ENCODE data around the gene CDT1. TPM values are rescaled to one million over a fixed set of nuclear protein-coding genes. Genes with fewer than 3 reads are reported as not detected.

CDT1 gene
- total RNA-seq, 1 experiment from 2014 or later, result 43.0 TPM

- intact Hi-C loops (cut with micrococcal nuclease), result no loop called here
- Histone ChIP-seq H3K4me1 (ENCODE audit: insufficient read depth, low read length) (peaks cover 38% of the 10 kb centered on the region), H3K27me3 (ENCODE audit: low read length) (no peaks in the 10 kb centered on the region), H2AFZ (ENCODE audit: low read length) (no peak overlapping the region), H3K9me2 (replicated peaks; ENCODE audit: low read length) (no peaks in the 10 kb centered on the region), H4K20me1 (ENCODE audit: low read length) (peaks cover 19% of the 10 kb centered on the region; the same call in 1 of the 2 replicates), H3K4me2 (ENCODE audit: low read length) (no peak overlapping the region), H3K9ac (ENCODE audit: low read length) (no peak overlapping the region), H3K36me3 (ENCODE audit: low read depth, low read length) (no peaks in the 10 kb centered on the region), H3K4me3 (ENCODE audit: low read length) (no peak overlapping the region), H3K27ac (ENCODE audit: low read length) (no peak overlapping the region), H3K79me2 (ENCODE audit: low read length) (peaks cover 91% of the 10 kb centered on the region), H3F3A (ENCODE audit: low read length, unreplicated experiment) (no peaks in the 10 kb centered on the region), H3K9me3 (ENCODE audit: low read length) (no peaks in the 10 kb centered on the region)
- TF ChIP-seq EZH2phosphoT487 (IDR thresholded peaks at IDR 0.05; ENCODE audit: borderline replicate concordance, low read length) (no peak), CTCF (conservative IDR thresholded peaks at IDR 0.05; ENCODE audit: low read depth, low read length) (no peak), EZH2 (IDR thresholded peaks at IDR 0.05; ENCODE audit: low read length, unreplicated experiment) (no peak)
- DNase-seq (no peak), ATAC-seq (no peak)
- POLR2A ChIA-PET (ENCODE audit: unreplicated experiment), result no interaction called here
- BruUV-seq (replicated peaks), result no TSS peak
- CTCF ChIA-PET, result no interaction called here
Measured at GRCh38 chr16:88759976-88760350, 43.6 kb upstream of the CDT1 start.

GRCh38 chr16:88760424-88761142 lies 43.0 kb upstream of the CDT1 start:
- H3K27ac ChIP-seq (ENCODE audit: low read length), result no peak overlapping the region
- H3K4me1 ChIP-seq (ENCODE audit: insufficient read depth, low read length), result peaks cover 38% of the 10 kb centered on the region
- no peak overlapping the region for H3K9ac ChIP-seq (ENCODE audit: low read length)
- POLR2A ChIA-PET (ENCODE audit: unreplicated experiment), result interaction anchor here (0.6 kb wide), 1 partner anchor 27 kb away, joined by 8 read pairs; no protein-coding TSS in a partner anchor
- H3K79me2 ChIP-seq (ENCODE audit: low read length), result peaks cover 94% of the 10 kb centered on the region
- H4K20me1 ChIP-seq (ENCODE audit: low read length), result peaks cover 18% of the 10 kb centered on the region; the same call in 1 of the 2 replicates
- no peaks in the 10 kb centered on the region for H3K9me3 ChIP-seq (ENCODE audit: low read length)
- no peaks in the 10 kb centered on the region for H3K9me2 ChIP-seq (replicated peaks; ENCODE audit: low read length)
- H3K4me2 ChIP-seq (ENCODE audit: low read length), result no peak overlapping the region
- CTCF ChIA-PET, result no interaction called here
- ATAC-seq (no peak), DNase-seq (no peak)
- no peak overlapping the region for H3K4me3 ChIP-seq (ENCODE audit: low read length)
- TF ChIP-seq EZH2 (IDR thresholded peaks at IDR 0.05; ENCODE audit: low read length, unreplicated experiment) (no peak), CTCF (conservative IDR thresholded peaks at IDR 0.05; ENCODE audit: low read depth, low read length) (no peak), EZH2phosphoT487 (IDR thresholded peaks at IDR 0.05; ENCODE audit: borderline replicate concordance, low read length) (no peak)
- H2AFZ ChIP-seq (ENCODE audit: low read length), result no peak overlapping the region
- no TSS peak for BruUV-seq (replicated peaks)
- H3K36me3 ChIP-seq (ENCODE audit: low read depth, low read length), result no peaks in the 10 kb centered on the region
- intact Hi-C loops (cut with micrococcal nuclease), result no loop called here
- no peaks in the 10 kb centered on the region for H3K27me3 ChIP-seq (ENCODE audit: low read length)
- no peaks in the 10 kb centered on the region for H3F3A ChIP-seq (ENCODE audit: low read length, unreplicated experiment)

GRCh38 chr16:88761143-88761534 lies 42.5 kb upstream of the CDT1 start:
- H3K4me3 ChIP-seq (ENCODE audit: low read length), result no peak overlapping the region
- ATAC-seq (no peak), DNase-seq (no peak)
- H3K27me3 ChIP-seq (ENCODE audit: low read length), result no peaks in the 10 kb centered on the region
- H3K9me3 ChIP-seq (ENCODE audit: low read length), result no peaks in the 10 kb centered on the region
- POLR2A ChIA-PET (ENCODE audit: unreplicated experiment), result no interaction called here
- no peak overlapping the region for H3K9ac ChIP-seq (ENCODE audit: low read length)
- H3K27ac ChIP-seq (ENCODE audit: low read length), result no peak overlapping the region
- no peaks in the 10 kb centered on the region for H3K9me2 ChIP-seq (replicated peaks; ENCODE audit: low read length)
- H3F3A ChIP-seq (ENCODE audit: low read length, unreplicated experiment), result no peaks in the 10 kb centered on the region
- peaks cover 94% of the 10 kb centered on the region for H3K79me2 ChIP-seq (ENCODE audit: low read length)
- intact Hi-C loops (cut with micrococcal nuclease), result no loop called here
- H4K20me1 ChIP-seq (ENCODE audit: low read length), result peaks cover 12% of the 10 kb centered on the region; the same call in 1 of the 2 replicates
- H2AFZ ChIP-seq (ENCODE audit: low read length), result no peak overlapping the region
- H3K36me3 ChIP-seq (ENCODE audit: low read depth, low read length), result no peaks in the 10 kb centered on the region
- peaks cover 38% of the 10 kb centered on the region for H3K4me1 ChIP-seq (ENCODE audit: insufficient read depth, low read length)
- BruUV-seq (replicated peaks), result no TSS peak
- CTCF ChIA-PET, result no interaction called here
- TF ChIP-seq EZH2 (IDR thresholded peaks at IDR 0.05; ENCODE audit: low read length, unreplicated experiment), result no peak
- no peak for TF ChIP-seq EZH2phosphoT487 (IDR thresholded peaks at IDR 0.05; ENCODE audit: borderline replicate concordance, low read length)
- no peak for TF ChIP-seq CTCF (conservative IDR thresholded peaks at IDR 0.05; ENCODE audit: low read depth, low read length)
- no peak overlapping the region for H3K4me2 ChIP-seq (ENCODE audit: low read length)

Data from PC-3 (cell line).